Gastrocnemius medialis (tissue), 4 donors: ENCODE results near the gene SNAP47.

ENCODE experiments used
- CTCF ChIP-seq, 5 experiments: fragments of 450-650 bp in 3 of 5; fragments of 200-600 bp in 2 of 5; sonication (generic) in 2 of 5; IDR thresholded peaks in 4 of 5; conservative IDR thresholded peaks in 1 of 5; 1 replicate in 4 of 5; 2 replicates in 1 of 5; pipeline ENCODE4 v1.5.1; 2016 to 2019; ENCODE audit warnings: antibody characterized with exemption in 5 of 5, mild to moderate bottlenecking in 3 of 5, moderate library complexity in 3 of 5
- POLR2A ChIP-seq, 2 donors: fragments of 450-650 bp; IDR thresholded peaks; one replicate each; pipeline ENCODE4 v1.6.1; 2017; ENCODE audit warnings: antibody characterized with exemption in 2 of 2, mild to moderate bottlenecking in 2 of 2, moderate library complexity in 2 of 2

- TF ChIP-seq CTCF (IDR thresholded peaks at IDR 0.05 in 4 of 5, conservative IDR thresholded peaks at IDR 0.05 in 1 of 5) (no peak), POLR2A (IDR thresholded peaks at IDR 0.05) (no peak)
Observed at GRCh38 chr1:227748496-227749182, 13.4 kb downstream of the SNAP47 start.
